HL-60 (cell line): ENCODE data around the gene KNL1.

ENCODE experiments used
- GABPA ChIP-seq: IDR thresholded peaks from 2 replicates; pipeline ENCODE4 v1.6.1; 2012; ENCODE audit warnings: low read depth
- TF ChIP-seq, protein P1 (sequence below): IDR thresholded peaks from one replicate; pipeline ENCODE4 v1.5.1; 2011; ENCODE audit warnings: low read length, control low read depth, inconsistent platforms; ENCODE audit not compliant: insufficient read depth

DNA sequence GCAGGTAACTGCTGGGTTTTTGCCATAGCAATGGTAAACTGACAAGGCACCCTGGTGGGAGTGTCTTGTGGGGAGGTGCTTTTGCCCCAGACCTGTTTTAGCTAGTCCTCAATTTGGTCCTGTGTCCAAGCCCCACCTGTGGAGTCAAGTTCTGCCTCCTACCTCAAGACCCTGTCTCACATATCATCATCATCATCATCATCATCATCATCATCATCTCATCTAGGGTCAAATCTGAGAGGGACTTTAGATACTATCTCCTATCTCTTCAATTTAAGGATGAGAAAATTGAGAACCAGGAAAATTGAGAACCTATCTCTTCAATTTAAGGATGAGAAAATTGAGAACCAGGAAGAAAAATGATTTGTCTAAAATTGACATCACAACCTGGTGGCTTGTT lies 9.9 kb downstream of the KNL1 start:
- TF ChIP-seq, protein P1, sequence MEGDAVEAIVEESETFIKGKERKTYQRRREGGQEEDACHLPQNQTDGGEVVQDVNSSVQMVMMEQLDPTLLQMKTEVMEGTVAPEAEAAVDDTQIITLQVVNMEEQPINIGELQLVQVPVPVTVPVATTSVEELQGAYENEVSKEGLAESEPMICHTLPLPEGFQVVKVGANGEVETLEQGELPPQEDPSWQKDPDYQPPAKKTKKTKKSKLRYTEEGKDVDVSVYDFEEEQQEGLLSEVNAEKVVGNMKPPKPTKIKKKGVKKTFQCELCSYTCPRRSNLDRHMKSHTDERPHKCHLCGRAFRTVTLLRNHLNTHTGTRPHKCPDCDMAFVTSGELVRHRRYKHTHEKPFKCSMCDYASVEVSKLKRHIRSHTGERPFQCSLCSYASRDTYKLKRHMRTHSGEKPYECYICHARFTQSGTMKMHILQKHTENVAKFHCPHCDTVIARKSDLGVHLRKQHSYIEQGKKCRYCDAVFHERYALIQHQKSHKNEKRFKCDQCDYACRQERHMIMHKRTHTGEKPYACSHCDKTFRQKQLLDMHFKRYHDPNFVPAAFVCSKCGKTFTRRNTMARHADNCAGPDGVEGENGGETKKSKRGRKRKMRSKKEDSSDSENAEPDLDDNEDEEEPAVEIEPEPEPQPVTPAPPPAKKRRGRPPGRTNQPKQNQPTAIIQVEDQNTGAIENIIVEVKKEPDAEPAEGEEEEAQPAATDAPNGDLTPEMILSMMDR: no peak
- TF ChIP-seq GABPA: no peak
